ENCODE measurements around the gene NUDT12.

NUDT12 gene

DNA sequence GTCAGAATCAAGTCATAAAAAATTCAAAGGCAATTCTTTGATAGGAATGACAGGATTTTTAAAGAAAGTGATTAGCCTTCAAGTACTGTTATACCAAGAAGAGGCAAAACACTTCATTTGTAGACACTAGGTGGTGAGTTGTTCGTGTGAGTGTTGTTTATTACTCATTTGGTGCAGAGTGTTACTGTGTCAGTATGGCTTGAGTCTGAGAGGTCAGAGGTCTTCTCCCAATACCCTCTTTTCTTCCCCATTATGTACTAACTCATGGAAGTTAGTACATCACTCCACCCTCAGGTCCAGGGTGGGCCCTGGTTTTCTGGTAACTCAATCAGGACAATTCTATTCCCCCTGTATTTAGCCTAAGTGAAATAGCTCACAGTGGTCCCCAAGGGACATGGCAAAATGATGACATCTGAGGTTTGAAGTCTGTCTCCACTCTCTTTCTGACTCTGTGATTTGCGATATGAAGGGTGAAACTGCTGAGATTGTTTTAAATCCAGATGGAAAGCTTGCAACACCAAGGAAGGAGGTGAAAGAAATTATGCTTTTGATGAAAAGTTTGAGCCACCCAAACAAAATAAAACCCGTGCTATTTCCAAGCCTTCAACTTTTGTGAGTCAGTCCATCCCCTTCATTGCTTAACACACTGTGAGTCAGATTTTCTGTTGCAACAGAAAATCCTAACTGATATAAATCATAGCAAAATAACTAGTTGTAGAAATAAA lies 56.8 kb downstream of the NUDT12 start:
- TF ChIP-seq, protein P1, sequence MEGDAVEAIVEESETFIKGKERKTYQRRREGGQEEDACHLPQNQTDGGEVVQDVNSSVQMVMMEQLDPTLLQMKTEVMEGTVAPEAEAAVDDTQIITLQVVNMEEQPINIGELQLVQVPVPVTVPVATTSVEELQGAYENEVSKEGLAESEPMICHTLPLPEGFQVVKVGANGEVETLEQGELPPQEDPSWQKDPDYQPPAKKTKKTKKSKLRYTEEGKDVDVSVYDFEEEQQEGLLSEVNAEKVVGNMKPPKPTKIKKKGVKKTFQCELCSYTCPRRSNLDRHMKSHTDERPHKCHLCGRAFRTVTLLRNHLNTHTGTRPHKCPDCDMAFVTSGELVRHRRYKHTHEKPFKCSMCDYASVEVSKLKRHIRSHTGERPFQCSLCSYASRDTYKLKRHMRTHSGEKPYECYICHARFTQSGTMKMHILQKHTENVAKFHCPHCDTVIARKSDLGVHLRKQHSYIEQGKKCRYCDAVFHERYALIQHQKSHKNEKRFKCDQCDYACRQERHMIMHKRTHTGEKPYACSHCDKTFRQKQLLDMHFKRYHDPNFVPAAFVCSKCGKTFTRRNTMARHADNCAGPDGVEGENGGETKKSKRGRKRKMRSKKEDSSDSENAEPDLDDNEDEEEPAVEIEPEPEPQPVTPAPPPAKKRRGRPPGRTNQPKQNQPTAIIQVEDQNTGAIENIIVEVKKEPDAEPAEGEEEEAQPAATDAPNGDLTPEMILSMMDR (IDR thresholded peaks at IDR 0.05), result no peak
- no peak overlapping the region for H3K4me3 ChIP-seq (ENCODE audit: low read depth in 1 of 2, low read length in 1 of 2)
- H3K27ac ChIP-seq, result no peak overlapping the region
- no peaks in the 10 kb centered on the region for H3K9me3 ChIP-seq
- no peaks in the 10 kb centered on the region for H3K4me1 ChIP-seq (ENCODE audit: control insufficient read depth in 1 of 2, insufficient read depth in 1 of 2, low read depth in 1 of 2, low read length in 1 of 2)
- no peaks in the 10 kb centered on the region for H3K36me3 ChIP-seq
- no peaks in the 10 kb centered on the region for H3K27me3 ChIP-seq

DNA sequence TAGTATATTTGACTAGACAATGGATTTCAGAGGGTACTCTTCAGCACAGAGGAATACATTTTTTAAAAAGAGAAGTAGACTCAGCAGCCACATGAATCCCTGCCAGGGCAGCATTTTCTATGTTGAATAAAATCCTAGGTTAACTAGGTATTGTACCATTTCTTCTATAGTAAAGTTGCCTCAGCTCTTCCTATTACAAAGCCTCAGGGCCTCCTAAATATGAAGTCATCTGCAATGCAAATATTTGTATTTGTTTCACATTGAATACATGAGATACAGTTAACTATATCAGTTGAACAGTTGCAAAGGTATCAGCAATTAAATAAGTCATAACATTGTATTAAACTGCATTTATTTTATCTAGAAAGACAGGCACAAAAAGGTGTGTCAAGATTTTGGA lies 59.5 kb downstream of the NUDT12 start:
- no peak overlapping the region for H3K4me3 ChIP-seq (ENCODE audit: low read depth in 1 of 2, low read length in 1 of 2)
- H3K4me1 ChIP-seq (ENCODE audit: control insufficient read depth in 1 of 2, insufficient read depth in 1 of 2, low read depth in 1 of 2, low read length in 1 of 2), result no peaks in the 10 kb centered on the region
- H3K27ac ChIP-seq, result no peak overlapping the region
- H3K9me3 ChIP-seq, result no peaks in the 10 kb centered on the region
- H3K36me3 ChIP-seq, result no peaks in the 10 kb centered on the region
- no peaks in the 10 kb centered on the region for H3K27me3 ChIP-seq
- TF ChIP-seq, protein P1 (IDR thresholded peaks at IDR 0.05), result no peak

DNA sequence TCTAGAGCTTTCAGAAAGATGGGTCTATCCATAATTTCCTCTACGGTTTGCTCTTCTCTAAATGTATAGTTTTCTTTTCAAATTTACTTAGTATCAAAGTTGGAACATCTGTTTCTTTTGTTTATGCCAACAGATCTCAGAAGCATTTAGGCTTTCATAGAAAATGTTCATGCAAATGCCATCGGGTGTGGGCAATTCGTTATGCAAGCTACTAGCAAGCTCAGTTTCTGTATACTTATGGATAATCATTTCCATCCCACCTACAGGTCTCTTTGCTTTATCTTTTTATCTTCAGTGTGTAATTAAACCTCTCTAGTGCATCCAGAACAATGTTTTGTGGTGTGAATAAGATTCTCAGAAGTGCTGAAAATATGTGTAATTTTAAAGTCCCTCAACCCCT lies 59.9 kb downstream of the NUDT12 start:
- H3K9me3 ChIP-seq, result no peaks in the 10 kb centered on the region
- TF ChIP-seq, protein P1 (IDR thresholded peaks at IDR 0.05), result no peak
- H3K4me1 ChIP-seq (ENCODE audit: control insufficient read depth in 1 of 2, insufficient read depth in 1 of 2, low read depth in 1 of 2, low read length in 1 of 2), result no peaks in the 10 kb centered on the region
- H3K36me3 ChIP-seq, result no peaks in the 10 kb centered on the region
- no peak overlapping the region for H3K4me3 ChIP-seq (ENCODE audit: low read depth in 1 of 2, low read length in 1 of 2)
- no peak overlapping the region for H3K27ac ChIP-seq
- H3K27me3 ChIP-seq, result no peaks in the 10 kb centered on the region
